T-helper 1 cell (primary cell): ENCODE measurements around the gene EPN1.
"Not testable (repeated sequence)": the region's sequence is repeated elsewhere in the genome, so short reads cannot be mapped to it uniquely, and the experiment has no call there.

Experiments
- DNase-seq, 5 donors: peaks; one replicate each; pipeline ENCODE4 v3.0.0-alpha.2; 2012 to 2020

Gene EPN1

DNA sequence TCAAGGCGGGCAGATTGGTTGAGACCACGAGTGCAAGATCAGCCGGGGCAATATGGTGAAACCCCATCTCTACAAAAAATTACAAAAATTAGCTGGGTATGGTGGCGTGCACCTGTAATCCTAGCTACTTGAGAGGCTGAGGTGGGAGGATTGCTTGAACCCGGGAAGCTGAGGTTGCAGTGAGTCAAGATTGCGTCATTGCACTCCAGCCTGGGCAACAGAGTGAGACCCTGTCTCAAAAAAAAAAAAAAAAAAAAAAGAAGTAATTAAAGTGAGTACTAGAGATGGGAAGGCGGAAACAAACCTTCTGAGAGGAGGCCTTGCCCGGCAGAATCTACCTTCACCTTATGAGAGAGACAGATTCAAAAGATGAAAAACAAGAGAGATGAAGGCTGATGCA is 48.5 kb downstream of the EPN1 start:
- no peak for DNase-seq

DNA sequence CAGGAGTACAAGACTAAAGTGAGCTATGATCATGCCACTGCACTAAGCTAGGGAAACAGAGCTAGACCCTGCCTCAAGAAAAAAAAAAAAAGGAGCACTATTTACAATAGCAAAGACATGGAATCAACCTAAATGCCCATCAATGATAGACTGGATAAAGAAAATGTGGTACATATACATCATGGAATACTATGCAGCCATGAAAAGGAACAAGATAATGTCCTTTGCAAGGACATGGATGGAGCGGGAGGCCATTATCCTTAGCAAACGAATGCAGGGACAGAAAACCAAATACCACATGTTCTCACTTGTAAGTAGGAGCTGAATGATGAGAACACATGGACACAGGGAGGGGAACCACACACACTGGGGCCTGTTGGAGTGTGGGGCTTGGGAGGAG is 55.4 kb downstream of the EPN1 start:
- not testable (repeated sequence) for DNase-seq

DNA sequence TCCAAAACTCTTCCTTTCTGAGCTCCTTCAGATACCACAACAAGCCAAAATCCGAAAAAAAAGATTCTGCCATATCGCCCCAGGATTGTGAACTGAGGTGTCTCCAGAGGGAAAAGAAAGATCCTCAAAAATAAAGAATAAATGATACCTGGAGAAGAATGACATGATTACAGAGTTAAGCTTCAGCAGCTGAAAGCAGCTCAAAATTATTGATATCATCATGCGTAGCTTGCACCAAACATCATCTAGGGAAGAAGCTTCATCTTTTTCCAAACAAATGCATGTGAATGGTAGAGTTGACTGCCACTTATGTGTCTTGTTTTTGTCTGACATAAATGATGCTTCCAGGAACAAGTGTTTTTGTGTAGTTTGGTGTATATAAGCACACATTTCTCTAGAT is 63.3 kb downstream of the EPN1 start, which contains the start of gene NLRP9:
TSS of gene NLRP9 (minus strand) at position 101 of the 400 bp plus-strand sequence. CDS start at position 73, 28 bp downstream.
- no peak for DNase-seq

DNA sequence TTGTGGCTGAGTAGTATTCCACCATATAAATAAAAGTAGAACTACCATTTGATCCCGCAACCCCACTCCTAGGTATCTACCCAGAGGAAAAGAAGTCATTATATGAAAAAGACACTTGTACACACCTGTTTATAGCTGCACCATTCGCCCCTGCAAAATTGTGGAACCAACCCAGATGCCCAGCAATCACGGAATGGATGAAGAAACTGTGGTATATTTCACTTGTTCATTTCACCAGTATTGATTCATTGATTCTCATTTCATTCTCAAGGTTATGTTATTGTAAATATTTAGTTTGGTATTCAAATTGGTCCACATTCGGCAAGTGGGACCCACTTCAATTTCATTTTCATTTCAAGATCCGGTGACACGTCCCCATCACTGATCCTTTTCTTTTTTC is 75.7 kb downstream of the EPN1 start:
- DNase-seq: no peak

DNA sequence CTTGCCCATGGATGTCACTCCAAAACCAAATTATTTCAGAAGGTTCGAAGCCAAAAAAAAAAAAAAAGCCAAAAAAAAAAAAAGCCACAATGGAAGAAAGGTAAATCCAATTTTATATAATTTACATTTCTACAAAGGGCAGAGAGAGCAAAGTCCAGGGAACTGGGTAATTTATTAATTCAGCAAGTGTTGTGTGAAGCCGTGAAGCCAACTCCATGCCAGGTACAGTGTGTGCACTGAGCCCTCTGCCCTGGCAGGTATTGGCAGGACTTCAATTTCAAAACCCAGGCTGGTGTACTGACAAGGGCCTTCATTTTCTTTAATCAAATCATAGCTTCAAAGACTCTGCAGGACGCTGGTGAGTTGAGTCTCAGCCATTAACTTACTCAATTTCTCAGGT is 78.4 kb downstream of the EPN1 start:
- no peak for DNase-seq

DNA sequence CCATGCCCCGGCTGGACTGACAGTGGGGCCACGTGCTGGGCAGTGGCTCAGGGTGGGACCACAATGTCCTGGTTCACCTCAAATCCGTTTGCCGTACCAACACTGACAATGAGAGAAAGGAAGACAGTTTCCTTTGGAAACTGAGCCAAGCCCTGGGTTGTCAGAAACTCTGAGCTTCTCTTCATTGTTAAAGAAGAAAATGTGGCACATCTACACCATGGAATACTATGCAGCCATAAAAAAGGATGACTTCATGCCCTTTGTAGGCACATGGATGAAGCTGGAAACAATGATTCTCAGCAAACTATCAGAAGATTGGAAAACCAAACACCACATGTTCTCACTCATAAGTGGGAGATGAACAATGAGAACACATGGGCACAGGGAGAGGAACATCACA is 81.8 kb downstream of the EPN1 start:
- not testable (repeated sequence) for DNase-seq

DNA sequence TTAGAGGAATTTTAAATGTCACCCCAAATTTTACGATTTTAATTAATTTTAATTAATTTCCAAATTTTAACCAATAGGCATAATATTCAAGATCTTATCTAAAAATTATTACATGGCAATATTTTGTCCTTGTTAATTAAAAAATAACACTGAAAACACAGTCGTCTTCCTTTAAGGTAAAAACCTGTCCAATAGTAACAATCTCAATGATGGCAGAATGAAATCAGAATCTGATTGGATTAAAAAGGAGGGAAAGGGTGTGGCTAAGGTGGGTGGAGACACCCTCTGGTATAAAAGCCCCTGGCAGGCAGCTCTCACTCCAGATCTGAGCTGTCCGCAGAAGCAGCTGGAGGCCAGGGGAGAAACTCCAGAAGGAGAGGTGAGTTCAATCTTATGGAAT is 83.8 kb downstream of the EPN1 start, which contains the start of gene RFPL4A:
TSS of gene RFPL4A (plus strand) at position 301 of the 400 bp plus-strand sequence. CDS start 2,704 bp downstream, outside the sequence.
- DNase-seq: not testable (repeated sequence)
